ENCODE data around the gene WNT1. TPM values are rescaled to one million over a fixed set of nuclear protein-coding genes. Genes with fewer than 3 reads are reported as not detected.

Gene WNT1
- total and polyA plus RNA-seq, 7 donors = not detected

DNA sequence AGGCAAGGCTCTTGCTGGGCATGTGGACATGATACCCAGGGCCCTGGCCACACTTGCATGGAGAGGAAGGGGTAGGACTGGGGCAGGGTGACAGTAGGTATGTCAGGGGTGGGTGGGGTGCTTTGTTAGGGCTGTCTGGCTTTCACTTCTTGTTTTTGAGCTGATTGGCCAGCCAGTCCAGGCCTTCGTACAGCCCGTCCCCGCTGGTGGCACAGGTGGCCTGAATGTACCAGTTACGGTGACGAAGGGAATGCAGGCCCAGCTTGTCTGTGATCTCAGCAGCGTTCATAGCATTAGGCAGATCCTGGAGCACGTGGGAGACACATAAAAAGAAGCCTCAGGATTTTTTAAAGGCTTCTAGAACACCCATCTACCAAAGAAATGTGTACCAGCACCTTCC lies 39.3 kb upstream of the WNT1 start:
- ATAC-seq = no peak
- 83 to 93% (median 86%) methylated on average over 7 of the region's 7 CpGs for WGBS, 3 donors
- Histone ChIP-seq H3K27me3 (ENCODE audit: insufficient read depth in 3 of 3, low read length in 2 of 3) (no peaks in the 10 kb centered on the region), H3K36me3 (ENCODE audit: insufficient read depth in 1 of 2, low read depth in 1 of 2) (peaks cover 0 to 38% of the 10 kb centered on the region in 2 donors), H3K27ac (no peak overlapping the region), H3K4me3 (no peak overlapping the region), H3K9me3 (no peaks in the 10 kb centered on the region), H3K4me1 (no peaks in the 10 kb centered on the region)
- TF ChIP-seq, protein P1, sequence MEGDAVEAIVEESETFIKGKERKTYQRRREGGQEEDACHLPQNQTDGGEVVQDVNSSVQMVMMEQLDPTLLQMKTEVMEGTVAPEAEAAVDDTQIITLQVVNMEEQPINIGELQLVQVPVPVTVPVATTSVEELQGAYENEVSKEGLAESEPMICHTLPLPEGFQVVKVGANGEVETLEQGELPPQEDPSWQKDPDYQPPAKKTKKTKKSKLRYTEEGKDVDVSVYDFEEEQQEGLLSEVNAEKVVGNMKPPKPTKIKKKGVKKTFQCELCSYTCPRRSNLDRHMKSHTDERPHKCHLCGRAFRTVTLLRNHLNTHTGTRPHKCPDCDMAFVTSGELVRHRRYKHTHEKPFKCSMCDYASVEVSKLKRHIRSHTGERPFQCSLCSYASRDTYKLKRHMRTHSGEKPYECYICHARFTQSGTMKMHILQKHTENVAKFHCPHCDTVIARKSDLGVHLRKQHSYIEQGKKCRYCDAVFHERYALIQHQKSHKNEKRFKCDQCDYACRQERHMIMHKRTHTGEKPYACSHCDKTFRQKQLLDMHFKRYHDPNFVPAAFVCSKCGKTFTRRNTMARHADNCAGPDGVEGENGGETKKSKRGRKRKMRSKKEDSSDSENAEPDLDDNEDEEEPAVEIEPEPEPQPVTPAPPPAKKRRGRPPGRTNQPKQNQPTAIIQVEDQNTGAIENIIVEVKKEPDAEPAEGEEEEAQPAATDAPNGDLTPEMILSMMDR (IDR thresholded peaks at IDR 0.05) = no peak
- intact Hi-C loops (cut with DNase I) = loop anchor here in 1 of 2 donors (5.0 kb wide), 1 partner anchor 87 kb away; the partner anchor contains the start of gene DDX23
- no peak for DNase-seq

GRCh38 chr12:48940181-48940580 lies 37.9 kb upstream of the WNT1 start:
- no peak overlapping the region for H3K4me3 ChIP-seq
- intact Hi-C loops (cut with DNase I) = no loop called here
- H3K27ac ChIP-seq = no peak overlapping the region
- TF ChIP-seq, protein P1 (IDR thresholded peaks at IDR 0.05) = no peak
- no peaks in the 10 kb centered on the region for H3K9me3 ChIP-seq
- no peaks in the 10 kb centered on the region for H3K27me3 ChIP-seq (ENCODE audit: insufficient read depth in 3 of 3, low read length in 2 of 3)
- no peaks in the 10 kb centered on the region for H3K4me1 ChIP-seq
- H3K36me3 ChIP-seq (ENCODE audit: insufficient read depth in 1 of 2, low read depth in 1 of 2) = peaks cover 0 to 38% of the 10 kb centered on the region in 2 donors
- 78 to 93% (median 84%) methylated on average over 3 of the region's 3 CpGs for WGBS, 3 donors
- no peak for ATAC-seq
- no peak for DNase-seq

- intact Hi-C loops (cut with DNase I) = no loop called here
- Histone ChIP-seq H3K27ac (no peak overlapping the region), H3K27me3 (ENCODE audit: insufficient read depth in 3 of 3, low read length in 2 of 3) (no peaks in the 10 kb centered on the region), H3K36me3 (ENCODE audit: insufficient read depth in 1 of 2, low read depth in 1 of 2) (peaks cover 0 to 25% of the 10 kb centered on the region in 2 donors), H3K9me3 (no peaks in the 10 kb centered on the region), H3K4me3 (no peak overlapping the region), H3K4me1 (no peaks in the 10 kb centered on the region)
- WGBS, 3 donors = 65 to 90% (median 81%) methylated on average over 4 of the region's 4 CpGs
- no peak for DNase-seq
- ATAC-seq = no peak
- TF ChIP-seq, protein P1 (IDR thresholded peaks at IDR 0.05) = no peak
Observed at GRCh38 chr12:48943221-48943620, 34.9 kb upstream of the WNT1 start.

DNA sequence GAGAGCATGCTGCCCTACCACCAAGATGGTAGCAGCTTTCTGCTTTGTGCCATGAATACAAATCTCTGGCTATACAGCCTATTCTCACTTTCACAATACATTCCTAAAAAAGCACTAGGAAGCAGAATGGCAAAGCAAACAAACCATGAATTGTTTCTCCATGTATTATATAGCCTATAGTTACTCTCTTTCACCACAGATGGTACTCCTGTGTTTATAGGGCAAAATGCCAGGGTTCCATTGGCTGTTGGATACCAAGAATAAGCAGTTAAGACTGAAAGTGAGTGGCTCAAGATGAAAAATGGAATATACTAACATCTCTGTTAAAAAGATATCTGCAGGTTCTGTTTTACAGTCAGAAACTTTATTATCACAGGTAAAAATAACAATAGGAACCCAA lies 31.9 kb upstream of the WNT1 start:
- ATAC-seq (no peak), DNase-seq (no peak)
- Histone ChIP-seq H3K9me3 (no peaks in the 10 kb centered on the region), H3K27ac (no peak overlapping the region), H3K27me3 (ENCODE audit: insufficient read depth in 3 of 3, low read length in 2 of 3) (no peaks in the 10 kb centered on the region), H3K4me3 (no peak overlapping the region), H3K36me3 (ENCODE audit: insufficient read depth in 1 of 2, low read depth in 1 of 2) (no peaks in the 10 kb centered on the region), H3K4me1 (no peaks in the 10 kb centered on the region)
- intact Hi-C loops (cut with DNase I) = no loop called here
- TF ChIP-seq, protein P1 (IDR thresholded peaks at IDR 0.05) = no peak

GRCh38 chr12:48946943-48947342 lies 31.2 kb upstream of the WNT1 start:
- no peak for ATAC-seq
- DNase-seq = no peak
- TF ChIP-seq, protein P1 (IDR thresholded peaks at IDR 0.05) = no peak
- intact Hi-C loops (cut with DNase I) = no loop called here
- H3K36me3 ChIP-seq (ENCODE audit: insufficient read depth in 1 of 2, low read depth in 1 of 2) = no peaks in the 10 kb centered on the region
- no peak overlapping the region for H3K27ac ChIP-seq
- no peaks in the 10 kb centered on the region for H3K27me3 ChIP-seq (ENCODE audit: insufficient read depth in 3 of 3, low read length in 2 of 3)
- H3K9me3 ChIP-seq = no peaks in the 10 kb centered on the region
- 86 to 96% (median 88%) methylated on average over 6 of the region's 6 CpGs for WGBS, 3 donors
- no peaks in the 10 kb centered on the region for H3K4me1 ChIP-seq
- no peak overlapping the region for H3K4me3 ChIP-seq
